ENCODE results near the gene STXBP3. TPM values are rescaled to one million over a fixed set of nuclear protein-coding genes. Genes with fewer than 3 reads are reported as not detected.

Gene STXBP3
- total RNA-seq, 1 donor from 2014 or later = 19.5 TPM

GRCh38 chr1:108851567-108851966, 105.1 kb downstream of the STXBP3 start:
- Mint-ChIP-seq H3K9me3 (ENCODE audit: unreplicated experiment) (no peaks in the 10 kb centered on the region), H3K36me3 (ENCODE audit: unreplicated experiment) (no peaks in the 10 kb centered on the region), H3K27ac (ENCODE audit: unreplicated experiment) (no peak overlapping the region), H3K27me3 (ENCODE audit: unreplicated experiment) (no peaks in the 10 kb centered on the region), H3K4me3 (ENCODE audit: unreplicated experiment) (no peak overlapping the region), H3K4me1 (ENCODE audit: low read depth, unreplicated experiment) (no peaks in the 10 kb centered on the region)
- no peak for DNase-seq
- no peak for TF ChIP-seq CTCF (IDR thresholded peaks at IDR 0.05; ENCODE audit: partially characterized antibody, unreplicated experiment)

DNA sequence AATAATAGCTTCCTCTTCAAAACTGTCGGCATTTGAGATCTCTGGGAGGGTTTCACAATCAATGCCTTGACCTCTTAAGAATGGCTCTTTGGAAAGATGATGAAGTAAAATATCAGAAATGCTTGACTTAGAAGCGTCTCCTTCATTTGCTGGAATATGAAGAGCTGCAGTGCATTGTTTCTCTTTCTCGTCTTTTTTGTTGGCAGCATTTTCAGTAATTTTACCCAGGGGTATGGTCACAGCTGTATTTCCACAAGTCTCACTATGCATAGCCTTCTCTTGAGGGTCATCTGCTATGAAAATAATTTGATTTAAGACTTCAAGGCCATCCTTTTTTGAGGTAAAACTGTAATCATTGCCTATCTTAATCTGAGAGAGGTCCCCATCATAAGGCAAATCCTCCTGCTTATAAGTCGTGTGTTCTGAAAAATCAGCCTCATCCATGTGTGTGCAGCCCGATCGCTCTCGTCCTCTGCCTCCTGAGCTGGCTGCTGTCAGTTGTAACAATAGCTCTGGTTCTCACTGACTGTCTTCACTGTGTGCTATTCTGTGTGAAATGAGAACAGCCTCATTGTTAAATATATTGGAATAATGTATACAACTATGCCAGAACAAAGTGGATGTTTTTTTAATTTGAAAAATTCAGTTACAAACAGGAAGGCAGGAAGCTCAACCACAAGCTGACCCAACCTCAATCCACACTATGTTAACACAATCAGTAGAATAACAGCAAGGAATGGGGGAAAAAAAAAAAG, 105.9 kb downstream of the STXBP3 start:
- Mint-ChIP-seq H3K27me3 (ENCODE audit: unreplicated experiment) (no peaks in the 10 kb centered on the region), H3K9me3 (ENCODE audit: unreplicated experiment) (no peaks in the 10 kb centered on the region), H3K4me3 (ENCODE audit: unreplicated experiment) (no peak overlapping the region), H3K27ac (ENCODE audit: unreplicated experiment) (no peak overlapping the region), H3K36me3 (ENCODE audit: unreplicated experiment) (no peaks in the 10 kb centered on the region), H3K4me1 (ENCODE audit: low read depth, unreplicated experiment) (no peaks in the 10 kb centered on the region)
- no peak for DNase-seq
- TF ChIP-seq CTCF (IDR thresholded peaks at IDR 0.05; ENCODE audit: partially characterized antibody, unreplicated experiment) = no peak

DNA sequence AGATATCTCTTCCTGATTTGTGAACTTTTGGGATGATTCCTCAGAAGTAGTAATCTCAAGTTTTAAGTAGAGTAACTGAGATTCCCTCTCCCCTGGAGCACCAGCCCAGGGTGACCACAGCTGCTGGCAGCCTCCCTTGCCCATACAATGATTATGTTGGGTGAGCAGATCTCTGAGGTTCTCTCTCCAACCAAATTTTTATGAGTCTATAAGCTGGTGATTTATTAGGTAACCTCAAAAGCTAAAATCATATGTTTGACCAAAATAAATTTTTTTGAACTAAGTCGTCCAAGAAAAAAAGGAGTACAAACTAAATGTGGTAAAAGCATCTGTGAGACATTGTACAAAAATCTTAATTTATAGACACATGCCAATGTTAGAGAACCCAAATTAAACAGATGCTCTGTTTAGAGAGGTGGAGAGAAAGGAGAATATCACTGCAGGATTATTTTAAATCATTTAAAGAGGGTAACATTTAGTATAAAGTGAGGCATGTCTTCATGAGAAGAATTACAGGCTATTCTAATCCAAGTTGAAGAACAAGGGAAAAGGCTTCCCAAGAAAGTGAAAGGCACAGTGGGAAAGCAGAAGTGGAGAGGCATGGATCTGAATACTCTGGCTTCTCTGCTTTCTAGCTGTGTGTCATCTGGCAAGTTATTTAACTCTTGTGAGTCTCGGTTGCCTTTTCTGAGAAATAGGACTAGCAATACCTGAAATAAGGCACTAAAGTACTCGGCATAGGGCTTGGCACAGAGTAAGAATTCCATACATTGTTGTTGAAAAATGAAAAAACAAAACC, 107.9 kb downstream of the STXBP3 start:
- Mint-ChIP-seq H3K9me3 (ENCODE audit: unreplicated experiment) (no peaks in the 10 kb centered on the region), H3K4me1 (ENCODE audit: low read depth, unreplicated experiment) (peaks cover 4% of the 10 kb centered on the region), H3K27me3 (ENCODE audit: unreplicated experiment) (no peaks in the 10 kb centered on the region), H3K27ac (ENCODE audit: unreplicated experiment) (no peak overlapping the region), H3K4me3 (ENCODE audit: unreplicated experiment) (no peak overlapping the region), H3K36me3 (ENCODE audit: unreplicated experiment) (no peaks in the 10 kb centered on the region)
- DNase-seq = no peak
- no peak for TF ChIP-seq CTCF (IDR thresholded peaks at IDR 0.05; ENCODE audit: partially characterized antibody, unreplicated experiment)

GRCh38 chr1:108856994-108857393, 110.5 kb downstream of the STXBP3 start, which contains the start of gene AKNAD1:
Gene AKNAD1 (minus strand): TSS chr1:108857094. CDS start chr1:108852664, 4,430 bp downstream.
- no peak within 1 kb of the TSS for H3K27ac Mint-ChIP-seq (ENCODE audit: unreplicated experiment)
- peaks cover 4% of the 10 kb centered on the region for H3K4me1 Mint-ChIP-seq (ENCODE audit: low read depth, unreplicated experiment)
- H3K27me3 Mint-ChIP-seq (ENCODE audit: unreplicated experiment) = no peaks in the 10 kb centered on the region
- H3K9me3 Mint-ChIP-seq (ENCODE audit: unreplicated experiment) = no peaks in the 10 kb centered on the region
- H3K4me3 Mint-ChIP-seq (ENCODE audit: unreplicated experiment) = no peak within 1 kb of the TSS
- TF ChIP-seq CTCF (IDR thresholded peaks at IDR 0.05; ENCODE audit: partially characterized antibody, unreplicated experiment) = no peak
- no peaks in the 10 kb centered on the region for H3K36me3 Mint-ChIP-seq (ENCODE audit: unreplicated experiment)
- DNase-seq = no peak

Data from glutamatergic neuron (in vitro differentiated cells).